SK-N-SH (cell line): ENCODE measurements around the gene ABCA7. TPM values are rescaled to one million over a fixed set of nuclear protein-coding genes. Genes with fewer than 3 reads are reported as not detected.
A peak's percentile ranks its signal among the peaks of the same experiment; 100 is the strongest.

Experiments
- CTCF ChIA-PET: fragments of 300-600, 350-600 bp; formaldehyde crosslinking; extraction: SDS; loops from one replicate; lab custom pipeline; 2021; lab: Yijun Ruan, JAX
- POLR2A ChIA-PET: fragments of 350-600 bp; sonication (Branson Sonifier 250); formaldehyde crosslinking; extraction: SDS; loops from one replicate; lab custom pipeline; 2020; ENCODE audit warnings: antibody characterized with exemption, inconsistent platforms; lab: Yijun Ruan, JAX
- DNase-seq: peaks from one replicate; pipeline ENCODE4 v3.0.0; 2012
- H2AFZ ChIP-seq: fragments of 200-600 bp; sonication (generic); 2 replicates; pipeline ENCODE4 v1.8.1; 2016; ENCODE audit warnings: antibody characterized with exemption, mild to moderate bottlenecking, low read depth
- H3F3A ChIP-seq: fragments of 200-600 bp; sonication (generic); replicated peaks from 2 replicates; pipeline ENCODE3; 2016; ENCODE audit warnings: antibody characterized with exemption, mild to moderate bottlenecking; ENCODE audit not compliant: insufficient read depth
- H3K27ac ChIP-seq, 2 experiments: fragments of 200-500 bp in 1 of 2; fragments of 200-600 bp in 1 of 2; sonication (Bioruptor generic) in 1 of 2; sonication (generic), shearing (Covaris generic) in 1 of 2; 2 replicates each; pipeline versions ENCODE4 v1.5.1 to v1.6.1; 2014 to 2016; ENCODE audit warnings: low read depth in 2 of 2, inconsistent platforms in 1 of 2, low read length in 1 of 2, mild to moderate bottlenecking in 1 of 2, mixed read lengths in 1 of 2
- H3K27me3 ChIP-seq: fragments of 200-600 bp; sonication (generic), shearing (Covaris generic); 2 replicates; pipeline ENCODE4 v1.6.1; 2016; ENCODE audit warnings: mixed run types; ENCODE audit not compliant: insufficient read depth
- H3K36me3 ChIP-seq, 2 experiments: fragments of 200-500 bp in 1 of 2; fragments of 200-600 bp in 1 of 2; sonication (Bioruptor generic) in 1 of 2; sonication (generic) in 1 of 2; replicated peaks in 1 of 2; 2 replicates each; pipeline versions ENCODE3 to v1.5.1; 2014 to 2016; ENCODE audit warnings: low read length in 1 of 2, mild to moderate bottlenecking in 1 of 2; ENCODE audit not compliant: insufficient read depth in 2 of 2, control insufficient read depth in 1 of 2
- H3K4me1 ChIP-seq, 2 experiments: fragments of 200-500 bp in 1 of 2; fragments of 200-600 bp in 1 of 2; sonication (Bioruptor generic) in 1 of 2; sonication (generic), shearing (Covaris generic) in 1 of 2; 2 replicates each; pipeline versions ENCODE4 v1.5.1 to v1.6.1; 2014 to 2016; ENCODE audit warnings: low read depth in 1 of 2, low read length in 1 of 2, mixed run types in 1 of 2; ENCODE audit not compliant: insufficient read depth in 2 of 2, control insufficient read depth in 1 of 2
- H3K4me2 ChIP-seq: fragments of 200-600 bp; sonication (generic), shearing (Covaris generic); 2 replicates; pipeline ENCODE4 v1.6.1; 2017; ENCODE audit warnings: mixed run types
- H3K4me3 ChIP-seq, 2 experiments: fragments of 200-500 bp in 1 of 2; fragments of 200-600 bp in 1 of 2; sonication (Bioruptor generic) in 1 of 2; sonication (generic), shearing (Covaris generic) in 1 of 2; 2 replicates each; pipeline versions ENCODE4 v1.5.1 to v1.8.1; 2014 to 2016; ENCODE audit warnings: low read depth in 2 of 2, inconsistent platforms in 1 of 2, low read length in 1 of 2, mild to moderate bottlenecking in 1 of 2, mixed read lengths in 1 of 2, moderate library complexity in 1 of 2
- H3K79me2 ChIP-seq: fragments of 200-600 bp; sonication (generic); 2 replicates; pipeline ENCODE4 v1.8.1; 2017; ENCODE audit warnings: mild to moderate bottlenecking; ENCODE audit not compliant: insufficient read depth
- H3K9ac ChIP-seq: fragments of 200-600 bp; sonication (generic); 2 replicates; pipeline ENCODE4 v1.6.1; 2017; ENCODE audit warnings: mixed run types
- H3K9me2 ChIP-seq: fragments of 200-600 bp; sonication (generic); 2 replicates; pipeline ENCODE4 v1.6.1; 2017; ENCODE audit warnings: mixed run types
- H3K9me3 ChIP-seq: fragments of 200-600 bp; sonication (generic); 2 replicates; pipeline ENCODE4 v1.6.1; 2017; ENCODE audit warnings: mixed run types, mild to moderate bottlenecking, moderate library complexity
- H4K20me1 ChIP-seq: fragments of 200-600 bp; sonication (generic); 2 replicates; pipeline ENCODE4 v1.6.1; 2017; ENCODE audit warnings: mild to moderate bottlenecking, mixed run types; ENCODE audit not compliant: insufficient read depth
- EP300 ChIP-seq, 2 experiments: IDR thresholded peaks; 2 replicates each; pipeline versions ENCODE4 v1.4.0 to v1.6.1; 2012; ENCODE audit warnings: borderline replicate concordance in 1 of 2, low read depth in 1 of 2, low read length in 1 of 2
- EZH2phosphoT487 ChIP-seq: fragments of 200-600 bp; sonication (generic); IDR thresholded peaks from 2 replicates; pipeline ENCODE4 v1.6.1; 2017; ENCODE audit warnings: low read depth, mixed run types, mild to moderate bottlenecking, antibody characterized with exemption, moderate library complexity, borderline replicate concordance
- FOSL2 ChIP-seq: IDR thresholded peaks from 2 replicates; pipeline ENCODE4 v1.4.0; 2012; ENCODE audit warnings: low read depth, mild to moderate bottlenecking, moderate library complexity, borderline replicate concordance
- MAX ChIP-seq: IDR thresholded peaks from 2 replicates; pipeline ENCODE4 v1.4.0; 2012; ENCODE audit warnings: low read depth
- MEF2A ChIP-seq: IDR thresholded peaks from 2 replicates; pipeline ENCODE4 v1.4.0; 2012; ENCODE audit warnings: low read depth, borderline replicate concordance
- NRF1 ChIP-seq: IDR thresholded peaks from 2 replicates; pipeline ENCODE4 v1.6.1; 2012; ENCODE audit warnings: low read depth, mild to moderate bottlenecking, low read length
- POLR2AphosphoS5 ChIP-seq: IDR thresholded peaks from 2 replicates; pipeline ENCODE4 v1.6.1; 2012; ENCODE audit warnings: low read depth, low read length
- RCOR1 ChIP-seq: fragments of 150-350 bp; IDR thresholded peaks from 2 replicates; pipeline ENCODE4 v1.6.1; 2017; ENCODE audit warnings: antibody characterized with exemption, low read length
- SMC3 ChIP-seq: IDR thresholded peaks from 2 replicates; pipeline ENCODE4 v1.6.1; 2012; ENCODE audit warnings: low read depth, low read length, improper control_type of control experiment
- TAF1 ChIP-seq: IDR thresholded peaks from 2 replicates; pipeline ENCODE4 v1.6.1; 2012; ENCODE audit warnings: low read depth, mild to moderate bottlenecking, low read length, moderate library complexity, borderline replicate concordance
- USF2 ChIP-seq: fragments of 150-350 bp; IDR thresholded peaks from 2 replicates; pipeline ENCODE4 v1.6.1; 2017; ENCODE audit warnings: antibody characterized with exemption, low read length, low read depth, borderline replicate concordance
- WGBS: methylation state at CpG from one replicate; pipeline ENCODE4 v1.1.6; 2017; ENCODE audit warnings: low lambda C conversion rate; 5-methylcytosine and 5-hydroxymethylcytosine counted together
- polyA plus RNA-seq, 3 experiments: library from polyadenylated mRNA; depleted of rRNA; stranded (reverse); fragments of >200 nt; gene quantifications; 2 replicates each; pipeline ENCODE4 v1.2.3, GENCODE V29; 2012

Gene ABCA7
- polyA plus RNA-seq, 1 of the 3 experiments (the other 2 are of a cell fraction) = 7.8 TPM

GRCh38 chr19:996051-996838 lies 43.7 kb upstream of the ABCA7 start (continued):
- TF ChIP-seq NRF1 (0 out of 2 replicates have a peak, but pooled peaks have one; percentile 5), POLR2AphosphoS5 (no peak), MEF2A (no peak), MAX (no peak)
- TF ChIP-seq, all 33 proteins: peak for 2

- DNase-seq = no peak
- H3K9me3 ChIP-seq = no peaks in the 10 kb centered on the region
- no peak for TF ChIP-seq EP300 (IDR thresholded peaks at IDR 0.05; ENCODE audit: borderline replicate concordance in 1 of 2, low read depth in 1 of 2, low read length in 1 of 2)
- no peak for TF ChIP-seq RCOR1
- TF ChIP-seq EZH2phosphoT487 = no peak
- no peak for TF ChIP-seq FOSL2
- no peak for TF ChIP-seq SMC3
- H3K9me2 ChIP-seq = no peaks in the 10 kb centered on the region
- H3K9ac ChIP-seq = no peak overlapping the region
- H3K27me3 ChIP-seq = peaks cover 44% of the 10 kb centered on the region
- no peak overlapping the region for H3K4me3 ChIP-seq
- no peaks in the 10 kb centered on the region for H3K79me2 ChIP-seq
- H2AFZ ChIP-seq = no peak overlapping the region
- H3K4me1 ChIP-seq = peaks cover 0 to 10% of the 10 kb centered on the region in 2 experiments; a peak in 1 of 4 replicates
- H4K20me1 ChIP-seq = no peaks in the 10 kb centered on the region
- CTCF ChIA-PET = interaction anchor here (3.2 kb wide), 1 partner anchor 75 kb away, joined by 15 read pairs; no protein-coding TSS in a partner anchor
- POLR2A ChIA-PET = interaction anchor here (3.9 kb wide), 1 partner anchor 13 kb away, joined by 23 read pairs; the partner anchor contains the start of gene WDR18
- peaks cover 17% of the 10 kb centered on the region for H3F3A ChIP-seq
- no peak overlapping the region; the same call in 1 of the 2 replicates for H3K4me2 ChIP-seq
- H3K36me3 ChIP-seq = peaks cover 0 to 11% of the 10 kb centered on the region in 2 experiments
- no peak overlapping the region for H3K27ac ChIP-seq
- WGBS = 4% methylated on average over 6 of the region's 6 CpGs
These were observed 41.8 kb upstream of the ABCA7 start for GRCh38 chr19:998064-998463.

GRCh38 chr19:999379-999719 lies 40.6 kb upstream of the ABCA7 start:
- peaks cover 17% of the 10 kb centered on the region for H3F3A ChIP-seq
- peaks cover 56% of the 10 kb centered on the region for H3K27me3 ChIP-seq
- H3K9ac ChIP-seq = no peak overlapping the region
- H2AFZ ChIP-seq = no peak overlapping the region
- no peak for DNase-seq
- H3K4me2 ChIP-seq = no peak overlapping the region
- no peaks in the 10 kb centered on the region for H3K9me2 ChIP-seq
- peaks cover 0 to 13% of the 10 kb centered on the region in 2 experiments; a peak in 1 of 4 replicates for H3K4me1 ChIP-seq
- no peaks in the 10 kb centered on the region for H4K20me1 ChIP-seq
- CTCF ChIA-PET = no interaction called here
- TF ChIP-seq EP300 (IDR thresholded peaks at IDR 0.05; ENCODE audit: borderline replicate concordance in 1 of 2, low read depth in 1 of 2, low read length in 1 of 2) = no peak
- no peak for TF ChIP-seq USF2
- no peak for TF ChIP-seq TAF1
- no peak for TF ChIP-seq MEF2A
- H3K4me3 ChIP-seq = no peak overlapping the region
- H3K9me3 ChIP-seq = no peaks in the 10 kb centered on the region
- H3K36me3 ChIP-seq = peaks cover 0 to 3% of the 10 kb centered on the region in 2 experiments
- no peak overlapping the region for H3K27ac ChIP-seq
- no peaks in the 10 kb centered on the region for H3K79me2 ChIP-seq
- WGBS = 7% methylated on average over 3 of the region's 3 CpGs
- POLR2A ChIA-PET = interaction anchor here (0.6 kb wide), 1 partner anchor 549 kb away, joined by 3 read pairs; no protein-coding TSS in a partner anchor
